HEK293 (cell line): ENCODE data around the gene CRTAC1.

Source experiments
- CTCF ChIP-seq: fragments of 450-650 bp; formaldehyde crosslinking; IDR thresholded peaks from 2 replicates; pipeline ENCODE4 v1.5.1; 2016; ENCODE audit warnings: missing biosample characterization, missing genetic modification characterization
- ELK4 ChIP-seq: IDR thresholded peaks from 2 replicates; pipeline ENCODE4 v1.6.1; 2011; ENCODE audit warnings: mild to moderate bottlenecking, low read depth, low read length, borderline replicate concordance
- KLF9 ChIP-seq: fragments of 450-650 bp; formaldehyde crosslinking; IDR thresholded peaks from 2 replicates; pipeline ENCODE4 v1.5.1; 2016; ENCODE audit warnings: missing biosample characterization, missing genetic modification characterization, low read depth
- ZBTB21 ChIP-seq: fragments of 450-650 bp; formaldehyde crosslinking; IDR thresholded peaks from 2 replicates; pipeline ENCODE4 v1.5.1; 2017; ENCODE audit warnings: missing biosample characterization, missing genetic modification characterization
- ZNF169 ChIP-seq: fragments of 450-650 bp; formaldehyde crosslinking; IDR thresholded peaks from 2 replicates; pipeline ENCODE4 v1.5.1; 2016; ENCODE audit warnings: missing biosample characterization, missing genetic modification characterization
- ZNF214 ChIP-seq: fragments of 450-650 bp; formaldehyde crosslinking; IDR thresholded peaks from 2 replicates; pipeline ENCODE4 v1.5.1; 2017; ENCODE audit warnings: missing biosample characterization, mild to moderate bottlenecking, missing genetic modification characterization, borderline replicate concordance
- ZNF248 ChIP-seq: fragments of 450-650 bp; formaldehyde crosslinking; IDR thresholded peaks from 2 replicates; pipeline ENCODE4 v1.5.1; 2017; ENCODE audit warnings: missing biosample characterization, missing genetic modification characterization
- ZNF426 ChIP-seq: fragments of 450-650 bp; formaldehyde crosslinking; IDR thresholded peaks from 2 replicates; pipeline ENCODE4 v1.5.1; 2017; ENCODE audit warnings: missing biosample characterization, missing genetic modification characterization, mild to moderate bottlenecking, inconsistent platforms, moderate library complexity
- ZNF549 ChIP-seq: fragments of 450-650 bp; IDR thresholded peaks from 2 replicates; pipeline ENCODE4 v1.5.1; 2018; ENCODE audit warnings: missing biosample characterization, missing genetic modification characterization, mild to moderate bottlenecking, inconsistent platforms, moderate library complexity

DNA sequence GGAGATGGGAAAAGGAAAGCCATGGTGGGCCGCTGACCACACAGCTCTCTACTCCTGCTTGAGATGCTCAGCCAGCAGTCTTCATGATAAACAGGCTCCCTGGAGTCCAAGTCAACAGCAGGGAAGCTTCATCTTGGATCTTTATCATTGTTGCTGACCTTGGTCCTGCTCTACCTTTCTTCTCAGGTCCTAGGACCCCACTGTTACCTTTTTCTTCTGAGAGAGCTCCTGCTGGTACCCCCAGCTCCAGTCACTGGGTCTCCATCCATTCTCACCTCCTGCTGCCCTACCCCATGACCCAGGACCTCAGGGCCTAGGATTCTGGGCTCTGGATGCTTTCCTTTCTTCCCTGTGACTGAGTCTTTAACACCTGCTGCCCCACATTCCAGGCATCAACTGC lies 5.2 kb upstream of the CRTAC1 start:
- TF ChIP-seq ZNF214 (tag by site-specific recombination) = no peak
- no peak for TF ChIP-seq CTCF (tag by site-specific recombination)
- no peak for TF ChIP-seq ZNF169
- TF ChIP-seq ZNF248 = no peak
- no peak for TF ChIP-seq ELK4
- TF ChIP-seq ZNF549 = no peak
- TF ChIP-seq KLF9 (tag by site-specific recombination) = no peak
- no peak for TF ChIP-seq ZBTB21 (tag by site-specific recombination)
- no peak for TF ChIP-seq ZNF426 (tag by site-specific recombination)
